HL-60/S4 (cell line): Measurements from ENCODE around the gene STAC3.

ENCODE experiments used
- in situ Hi-C: fragments of 300-500 bp; cut with MboI; formaldehyde crosslinking; loops from 2 replicates; pipeline ENCODE4 v1.14.3; 2022; ENCODE audit warnings: low sequenced_read_pairs

Gene STAC3

GRCh38 chr12:57258977-57259970 lies 8.3 kb upstream of the STAC3 start:
- in situ Hi-C loops = no loop called here

- in situ Hi-C loops = no loop called here
Observed at GRCh38 chr12:57255916-57256315, 4.9 kb upstream of the STAC3 start.

- in situ Hi-C loops = no loop called here
Observed at GRCh38 chr12:57254506-57255280, 3.7 kb upstream of the STAC3 start.

GRCh38 chr12:57250541-57250940 lies 446 bp downstream of the STAC3 start:
- in situ Hi-C loops = no loop called here

GRCh38 chr12:57248934-57249742 lies 1.8 kb downstream of the STAC3 start:
- in situ Hi-C loops = no loop called here

- in situ Hi-C loops = no loop called here
Observed at GRCh38 chr12:57247041-57247440, 3.9 kb downstream of the STAC3 start.

- in situ Hi-C loops = no loop called here
Observed at GRCh38 chr12:57244312-57244696, 6.7 kb downstream of the STAC3 start.

- in situ Hi-C loops = no loop called here
Observed at GRCh38 chr12:57243521-57244311, 7.3 kb downstream of the STAC3 start.

GRCh38 chr12:57242691-57243454 lies 8.1 kb downstream of the STAC3 start:
- in situ Hi-C loops = no loop called here

- in situ Hi-C loops = no loop called here
Observed at GRCh38 chr12:57242329-57242690, 8.7 kb downstream of the STAC3 start.

GRCh38 chr12:57241402-57242310 lies 9.3 kb downstream of the STAC3 start:
- in situ Hi-C loops = no loop called here

GRCh38 chr12:57240926-57241401 lies 10.0 kb downstream of the STAC3 start:
- in situ Hi-C loops = no loop called here

- in situ Hi-C loops = no loop called here
Observed at GRCh38 chr12:57240066-57240921, 10.7 kb downstream of the STAC3 start.

GRCh38 chr12:57239587-57240065 lies 11.4 kb downstream of the STAC3 start:
- in situ Hi-C loops = no loop called here

- in situ Hi-C loops = no loop called here
Observed at GRCh38 chr12:57238854-57239554, 12.0 kb downstream of the STAC3 start.

GRCh38 chr12:57237932-57238853 lies 12.8 kb downstream of the STAC3 start:
- in situ Hi-C loops = no loop called here
